Measurements from ENCODE around the gene PLEKHA5.
"Not testable (repeated sequence)": the region's sequence is repeated elsewhere in the genome, so short reads cannot be mapped to it uniquely, and the experiment has no call there.

Gene PLEKHA5

GRCh38 chr12:19203539-19204506 lies 74.3 kb downstream of the PLEKHA5 start:
- DNase-seq = no peak

- no peak for DNase-seq
Measured at GRCh38 chr12:19205120-19205519, 75.6 kb downstream of the PLEKHA5 start.

GRCh38 chr12:19206493-19207077 lies 77.1 kb downstream of the PLEKHA5 start:
- DNase-seq = no peak

GRCh38 chr12:19208456-19208855 lies 78.9 kb downstream of the PLEKHA5 start:
- DNase-seq = no peak

GRCh38 chr12:19209661-19210060 lies 80.1 kb downstream of the PLEKHA5 start:
- DNase-seq = no peak

- no peak for DNase-seq
Measured at GRCh38 chr12:19211802-19212201, 82.3 kb downstream of the PLEKHA5 start.

GRCh38 chr12:19212245-19212644 lies 82.7 kb downstream of the PLEKHA5 start:
- DNase-seq = no peak

GRCh38 chr12:19214020-19214419 lies 84.5 kb downstream of the PLEKHA5 start:
- no peak for DNase-seq

- no peak for DNase-seq
Measured at GRCh38 chr12:19215115-19215514, 85.6 kb downstream of the PLEKHA5 start.

GRCh38 chr12:19217446-19217845 lies 87.9 kb downstream of the PLEKHA5 start:
- DNase-seq = no peak

GRCh38 chr12:19220205-19220604 lies 90.7 kb downstream of the PLEKHA5 start:
- DNase-seq = no peak

GRCh38 chr12:19220852-19221466 lies 91.4 kb downstream of the PLEKHA5 start:
- DNase-seq = no peak

GRCh38 chr12:19222558-19222957 lies 93.0 kb downstream of the PLEKHA5 start:
- DNase-seq = peak; percentile 77

GRCh38 chr12:19223018-19223417 lies 93.5 kb downstream of the PLEKHA5 start:
- DNase-seq = peak; percentile 40

GRCh38 chr12:19223695-19224094 lies 94.2 kb downstream of the PLEKHA5 start:
- peak; percentile 82 for DNase-seq

GRCh38 chr12:19224746-19225145 lies 95.2 kb downstream of the PLEKHA5 start:
- no peak for DNase-seq

GRCh38 chr12:19227190-19227879 lies 97.8 kb downstream of the PLEKHA5 start:
- no peak for DNase-seq

- DNase-seq = no peak
Measured at GRCh38 chr12:19227880-19228210, 98.3 kb downstream of the PLEKHA5 start.

GRCh38 chr12:19229021-19229420 lies 99.5 kb downstream of the PLEKHA5 start:
- not testable (repeated sequence) for DNase-seq

GRCh38 chr12:19230299-19230866 lies 100.8 kb downstream of the PLEKHA5 start:
- no peak for DNase-seq

GRCh38 chr12:19230896-19231295 lies 101.4 kb downstream of the PLEKHA5 start:
- no peak for DNase-seq

GRCh38 chr12:19234171-19234704 lies 104.7 kb downstream of the PLEKHA5 start:
- DNase-seq = no peak
